ENCODE measurements around the gene CENPVL2.

GRCh38 chrX:51665981-51666380 is 16.6 kb downstream of the CENPVL2 start:
- TF ChIP-seq CTCF (IDR thresholded peaks at IDR 0.05; ENCODE audit: low read depth, low read length, missing input control) (no peak), HNF4A (conservative IDR thresholded peaks at IDR 0.05) (no peak), TAF1 (conservative IDR thresholded peaks at IDR 0.05) (no peak), MAX (IDR thresholded peaks at IDR 0.05) (no peak)

Measured in liver (tissue), 3 donors.